Cortex of kidney (tissue), 1 donor: Measurements from ENCODE around the gene GSTM3.
"Not testable (repeated sequence)": the region's sequence is repeated elsewhere in the genome, so short reads cannot be mapped to it uniquely, and the experiment has no call there.

Source experiments
- DNase-seq: peaks from one replicate; lab custom pipeline; 2025; lab: John Stamatoyannopoulos, UW

Gene GSTM3

DNA sequence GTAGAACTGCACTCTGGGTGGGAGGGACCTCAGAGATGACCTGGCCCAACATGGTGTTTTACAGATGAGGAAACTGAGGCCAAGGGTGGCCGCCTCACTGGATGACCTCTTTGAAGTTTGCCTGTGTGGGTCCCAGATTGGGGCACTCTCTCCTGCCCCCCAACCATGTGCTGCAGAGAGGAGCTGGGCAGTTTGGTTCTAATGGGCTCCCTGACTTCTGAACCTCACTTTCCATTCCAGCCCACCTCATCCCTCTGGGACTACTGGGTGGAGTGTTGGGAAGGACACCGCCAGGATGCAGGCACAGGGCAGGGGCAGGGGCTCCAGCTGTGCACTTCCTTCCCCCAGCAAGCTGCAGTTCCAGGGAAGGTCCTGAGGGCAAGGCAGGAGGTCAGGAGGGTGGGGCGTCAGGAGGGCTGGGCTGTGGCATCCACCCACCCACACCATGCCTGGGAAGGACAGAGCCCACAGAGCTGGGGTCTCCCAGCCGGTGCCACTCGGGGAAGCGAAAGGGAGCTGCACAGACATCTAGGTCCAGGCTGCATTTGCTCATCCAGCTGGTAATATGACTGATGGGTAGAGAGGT lies 33.2 kb upstream of the GSTM3 start:
- no peak for DNase-seq

GRCh38 chr1:109773203-109773899 lies 32.5 kb upstream of the GSTM3 start:
- no peak for DNase-seq

GRCh38 chr1:109772658-109773202 lies 31.9 kb upstream of the GSTM3 start:
- no peak for DNase-seq

DNA sequence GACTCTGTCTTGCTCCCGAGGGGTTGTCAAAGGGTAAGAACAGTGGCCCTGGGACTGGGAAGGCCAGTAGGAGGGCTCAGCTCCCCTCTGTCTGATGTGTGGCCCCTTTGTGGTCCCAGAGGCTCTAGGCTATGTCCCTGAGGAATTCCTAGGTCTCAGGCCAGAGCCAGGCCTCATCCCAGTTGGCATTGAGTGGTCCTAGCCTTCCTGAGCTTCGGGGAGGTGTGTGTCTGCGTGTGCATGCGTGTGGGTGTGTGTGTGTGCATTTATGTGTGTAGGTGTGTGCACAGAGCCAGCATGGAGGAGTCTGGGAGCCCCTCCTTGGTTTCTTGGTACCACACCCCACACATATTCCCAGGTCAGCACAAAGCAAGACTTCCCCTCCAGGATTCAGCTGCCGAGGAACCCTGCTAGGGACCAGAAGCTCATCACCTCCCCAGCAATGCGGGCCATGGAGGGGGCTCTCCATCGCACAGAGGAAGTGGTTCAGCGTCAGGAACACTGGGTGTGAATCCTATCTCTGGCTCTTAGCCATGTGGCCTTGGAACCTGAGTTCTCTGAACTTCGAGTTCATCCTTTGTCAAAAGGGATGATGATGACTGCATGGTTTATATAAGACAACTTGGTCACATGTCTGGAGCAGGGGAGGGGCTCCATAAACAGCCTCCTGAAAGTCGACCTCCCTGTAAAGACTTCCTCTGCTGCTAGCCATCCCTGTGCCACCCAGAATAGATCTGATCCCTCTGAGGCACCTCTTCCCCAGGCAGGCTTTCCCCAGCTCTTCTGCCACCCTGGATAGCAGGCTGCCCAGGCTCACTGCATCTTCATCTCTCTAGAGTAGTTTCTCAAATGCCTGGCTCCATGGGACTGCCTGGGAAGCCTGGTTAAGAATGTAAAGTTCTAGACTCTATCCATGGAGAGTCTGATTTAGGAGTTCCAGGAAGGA lies 31.1 kb upstream of the GSTM3 start:
- DNase-seq: no peak

- no peak for DNase-seq
Measured at GRCh38 chr1:109770331-109771095, 29.7 kb upstream of the GSTM3 start.

DNA sequence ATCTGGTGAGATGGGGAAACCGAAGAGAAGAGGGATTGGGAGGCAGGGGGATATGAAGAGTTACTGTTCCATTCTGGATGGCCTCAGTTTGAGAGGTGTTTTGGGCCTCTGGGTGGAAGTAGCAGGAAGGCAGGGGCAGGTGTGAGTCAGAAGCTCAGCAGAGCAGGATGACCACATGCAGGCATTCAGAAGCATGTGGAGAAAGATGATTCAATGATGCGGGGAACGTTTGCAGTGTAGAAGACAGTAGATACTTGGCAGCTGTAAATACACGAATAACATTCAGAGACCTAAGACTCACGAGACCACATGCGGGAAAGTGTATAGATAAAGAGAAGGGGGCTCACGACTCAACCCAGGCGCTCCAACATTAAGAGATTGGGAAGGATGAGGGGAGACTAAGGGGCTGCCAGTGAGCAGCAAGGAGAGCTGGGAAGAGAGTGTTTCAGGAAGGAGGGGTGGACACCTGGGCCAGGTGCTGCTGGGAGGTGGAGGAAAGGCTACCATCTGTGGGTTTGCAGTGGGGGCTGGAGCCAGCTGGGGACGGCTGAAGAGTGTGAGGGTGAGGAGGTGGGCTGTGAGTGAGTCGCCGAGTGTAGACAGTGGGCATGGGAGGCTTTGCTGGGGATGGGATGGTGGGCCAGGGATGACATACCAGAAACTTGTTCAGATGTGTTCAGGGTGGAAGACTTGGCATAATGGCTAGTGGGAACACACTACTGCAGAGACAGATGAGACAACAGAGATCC lies 28.7 kb upstream of the GSTM3 start:
- no peak for DNase-seq

DNA sequence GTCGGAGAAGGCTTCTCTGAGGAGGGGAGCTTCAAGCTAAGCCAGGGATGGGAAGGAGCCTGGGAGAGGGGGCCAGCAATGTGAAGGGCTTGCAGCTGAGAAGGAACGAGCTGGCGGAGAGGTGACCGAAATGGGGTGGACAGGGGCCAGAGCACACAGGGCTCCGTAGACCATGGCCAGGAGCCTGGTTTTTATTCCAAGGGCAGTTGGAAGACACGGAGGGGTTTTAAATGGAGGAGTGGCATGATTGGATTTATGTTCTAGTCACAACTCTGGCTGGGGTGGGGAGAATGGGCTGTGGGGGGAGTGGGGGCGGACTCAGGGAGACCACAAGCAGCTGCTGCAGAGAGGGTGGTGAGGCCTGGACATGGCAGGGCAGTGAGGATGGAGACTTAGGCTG lies 28.0 kb upstream of the GSTM3 start:
- DNase-seq: no peak

DNA sequence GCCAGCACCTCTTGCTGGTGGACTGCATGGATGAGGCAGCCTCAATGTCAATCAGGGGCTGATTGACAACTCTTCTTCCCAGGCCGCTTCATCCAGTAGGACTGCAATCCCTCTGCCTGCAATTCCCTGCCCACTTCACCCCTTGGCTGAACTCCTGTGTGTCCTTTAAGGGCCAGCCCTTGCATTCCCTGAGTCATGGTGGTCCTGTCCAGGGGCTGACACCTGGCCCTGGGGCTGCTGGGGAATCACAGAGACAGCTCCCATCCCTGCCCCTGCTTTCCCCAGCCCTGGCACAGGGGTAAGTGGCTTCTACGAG lies 27.5 kb upstream of the GSTM3 start:
- DNase-seq: no peak

DNA sequence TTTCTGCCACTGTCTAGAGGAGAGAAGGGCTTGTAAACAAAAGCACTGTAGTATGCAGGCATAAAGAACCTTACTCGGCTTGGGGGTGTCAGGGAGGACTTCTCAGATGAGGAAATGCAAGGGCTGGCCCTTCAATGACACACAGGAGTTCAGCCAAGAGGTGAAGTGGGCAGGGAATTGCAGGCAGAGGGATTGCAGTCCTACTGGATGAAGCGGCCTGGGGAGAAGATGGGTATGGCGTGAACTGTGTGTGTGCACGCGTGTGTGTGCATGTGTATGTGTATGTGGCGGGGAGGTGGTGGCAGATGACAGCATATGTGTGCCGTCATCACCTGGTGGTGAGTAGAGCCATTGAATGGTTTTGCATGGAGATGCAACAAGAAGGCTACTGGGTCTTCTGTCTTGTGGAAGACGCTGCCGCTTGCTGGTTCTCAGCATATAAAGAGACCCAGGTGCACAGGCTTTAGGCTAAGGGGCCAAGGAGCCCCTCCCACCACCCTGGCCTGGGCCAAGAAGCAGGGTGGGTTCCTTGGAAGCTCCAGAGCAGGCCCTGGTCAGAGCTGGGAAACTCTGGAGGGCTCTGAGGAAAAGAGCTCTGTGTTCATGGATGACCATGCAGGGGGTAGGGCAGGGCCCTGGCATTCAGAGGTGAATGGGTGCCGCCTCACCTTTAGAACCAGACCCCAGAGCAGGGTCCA lies 26.9 kb upstream of the GSTM3 start:
- DNase-seq: no peak

DNA sequence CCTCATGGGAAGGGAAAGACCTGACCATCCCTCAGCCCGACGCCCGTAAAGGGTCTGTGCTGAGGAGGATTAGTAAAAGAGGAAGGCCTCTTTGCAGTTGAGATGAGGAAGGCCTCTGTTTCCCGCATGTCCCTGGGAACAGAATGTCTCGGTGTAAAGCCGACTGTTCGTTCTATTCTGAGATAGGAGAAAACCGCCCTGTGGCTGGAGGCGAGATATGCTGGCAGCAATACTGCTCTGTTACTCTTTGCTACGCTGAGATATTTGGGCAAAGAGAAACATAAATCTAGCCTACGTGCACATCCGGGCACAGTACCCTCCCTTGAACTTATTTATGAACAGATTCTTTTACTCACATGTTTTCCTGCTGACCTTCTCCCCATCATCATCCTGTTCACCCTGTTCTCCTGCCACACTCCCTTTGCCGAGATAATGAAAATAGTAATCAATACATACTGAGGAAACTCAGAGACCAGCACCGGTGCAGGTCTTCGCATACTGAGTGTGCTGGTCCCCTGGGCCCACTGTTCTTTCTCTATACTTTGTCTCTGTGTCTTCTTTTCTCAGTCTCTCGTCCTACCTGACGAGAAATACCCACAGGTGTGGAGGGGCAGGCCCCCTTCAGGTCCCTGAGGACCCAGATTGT lies 26.3 kb upstream of the GSTM3 start:
- not testable (repeated sequence) for DNase-seq

DNA sequence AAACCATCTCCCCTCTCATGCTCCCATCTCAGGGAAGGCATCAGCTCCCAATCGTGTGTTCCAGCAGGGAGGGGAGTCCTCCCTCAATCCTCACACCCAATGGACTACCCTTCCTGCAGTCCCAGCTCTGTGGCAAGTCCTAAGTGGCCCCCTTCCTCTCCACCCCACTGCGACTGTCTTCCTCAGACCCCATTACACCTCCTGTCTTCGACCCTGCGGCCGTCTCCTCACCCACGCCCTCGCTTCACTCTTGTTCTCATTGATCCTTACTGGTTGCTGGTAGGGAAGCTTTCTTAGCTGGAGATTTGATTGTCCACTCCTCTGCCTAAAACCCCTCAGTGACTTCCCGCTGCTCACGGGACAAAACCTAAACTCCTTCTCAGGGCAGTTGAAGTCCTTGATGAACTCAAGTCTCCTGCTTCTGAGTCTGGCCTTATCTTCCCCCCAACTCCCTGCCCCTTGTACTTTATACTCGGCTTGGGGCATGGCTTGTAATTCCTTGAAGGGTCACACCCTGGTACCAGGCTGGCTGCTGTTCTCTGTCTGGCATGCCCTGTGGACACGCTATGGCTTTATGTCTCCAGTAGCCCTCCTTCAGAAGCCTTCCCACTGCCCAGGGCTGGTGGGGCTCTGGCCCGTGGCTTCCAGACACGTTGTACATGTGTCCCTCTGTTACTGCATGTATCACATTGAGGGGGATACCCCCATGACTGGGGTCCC lies 25.2 kb upstream of the GSTM3 start:
- no peak for DNase-seq

DNA sequence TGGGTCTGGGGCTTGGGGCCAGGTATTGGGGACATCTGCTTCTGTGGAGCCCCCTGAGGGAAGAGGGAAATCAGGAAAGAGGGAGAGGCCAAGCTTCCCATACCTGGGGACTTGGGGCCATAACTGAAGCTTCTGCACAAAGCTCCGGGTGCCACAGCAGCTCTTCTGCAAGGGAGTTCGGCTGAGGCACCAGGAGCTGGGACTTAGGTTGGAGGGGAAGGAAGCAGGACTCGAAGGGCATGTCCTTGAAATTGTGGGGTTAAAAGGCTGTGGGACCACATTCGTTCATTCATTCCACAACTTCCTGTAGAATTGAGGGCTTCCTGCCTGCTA lies 24.6 kb upstream of the GSTM3 start:
- no peak for DNase-seq

GRCh38 chr1:109764561-109765482 lies 24.0 kb upstream of the GSTM3 start:
- DNase-seq: no peak

GRCh38 chr1:109763646-109764415 lies 23.0 kb upstream of the GSTM3 start, which contains the start of gene EPS8L3:
EPS8L3 (minus strand) TSS chr1:109763923; CDS start chr1:109761749, 2,174 bp downstream.
- DNase-seq: no peak

DNA sequence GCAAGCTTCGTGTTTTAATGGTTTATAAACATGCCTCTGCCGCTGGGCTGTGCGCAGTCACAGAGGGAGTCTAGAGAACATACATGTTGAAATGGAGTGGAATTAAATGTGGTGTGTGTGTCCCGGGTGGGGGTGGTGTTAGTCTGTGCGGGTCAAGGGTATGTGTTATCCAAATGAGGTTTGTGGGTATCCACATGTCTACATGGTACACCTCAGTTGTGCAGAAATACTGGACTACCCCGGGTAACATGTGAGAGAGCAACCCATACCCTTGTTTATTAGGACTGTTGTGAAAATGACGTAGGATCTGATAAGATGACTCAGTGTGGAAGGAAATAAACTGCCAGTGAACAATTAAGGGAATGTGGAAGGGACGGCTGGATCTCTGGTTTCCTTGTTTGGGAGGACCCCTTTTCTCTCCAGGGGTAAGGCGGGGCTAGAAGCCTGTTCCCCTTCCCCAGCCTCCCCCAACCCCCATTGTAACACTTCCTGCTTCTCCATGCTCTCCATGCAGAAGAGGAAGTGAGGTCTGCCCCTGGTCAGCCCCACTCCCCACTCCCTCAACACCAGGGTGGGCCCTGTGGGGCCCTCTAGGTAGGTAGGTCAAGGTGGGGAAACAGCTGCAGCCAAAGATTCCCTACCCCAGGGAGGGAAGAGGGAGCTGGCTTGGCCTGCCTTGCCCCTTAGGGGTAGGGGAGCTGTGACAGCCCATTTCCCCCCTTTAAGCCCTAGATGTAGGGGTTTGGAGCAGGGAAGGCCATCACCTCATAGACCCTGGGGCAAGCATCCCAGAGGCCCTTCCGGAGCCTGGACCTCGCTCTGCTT lies 22.2 kb upstream of the GSTM3 start:
- DNase-seq: no peak

- DNase-seq: no peak
Measured at GRCh38 chr1:109762039-109762585, 21.3 kb upstream of the GSTM3 start.
